HepG2 (cell line): ENCODE data around the gene PREX1. TPM values are rescaled to one million over a fixed set of nuclear protein-coding genes. Genes with fewer than 3 reads are reported as not detected.
A peak's percentile ranks its signal among the peaks of the same experiment; 100 is the strongest.

Experiments
- ATAC-seq: fragments of 200-7000 bp; cut with Tn5 transposase; 3 replicates; pipeline ENCODE4 v1.9.1; 2020; ENCODE audit warnings: mild to moderate bottlenecking, moderate library complexity
- BruUV-seq: library from RNA; stranded (reverse); fragments of 400-500 nt; replicated peaks from 2 replicates; lab custom pipeline; 2021; lab: Mats Ljungman, UMichigan
- CTCF ChIA-PET: fragments of 300-600 bp; formaldehyde crosslinking; extraction: SDS; loops from one replicate; lab custom pipeline; 2021; ENCODE audit warnings: low total read pairs, inconsistent platforms, low intra/inter-chr PET ratio; lab: Yijun Ruan, JAX
- POLR2A ChIA-PET: fragments of 350-600 bp; sonication (Branson Sonifier 250); formaldehyde crosslinking; loops from one replicate; lab custom pipeline; 2020; ENCODE audit warnings: antibody characterized with exemption, inconsistent platforms; lab: Yijun Ruan, JAX
- DNase-seq: peaks from one replicate; pipeline ENCODE4 v3.0.0-alpha.2; 2015; ENCODE audit warnings: low spot score
- FAIRE-seq: peaks from 3 replicates; lab custom pipeline; 2011; peaks lifted over from hg19 to GRCh38; lab: Jason Lieb, UNC
- H2AFZ ChIP-seq: one replicate; pipeline ENCODE4 v1.6.1; 2011; ENCODE audit warnings: low read length, inconsistent platforms
- H3K27ac ChIP-seq: fragments of 300-600 bp; 3 replicates; pipeline ENCODE4 v1.8.0; 2011; ENCODE audit warnings: mixed run types, mild to moderate bottlenecking, mixed read lengths, low read length, inconsistent platforms; ENCODE audit not compliant: insufficient read depth; ENCODE audit errors: extremely low read length
- H3K27me3 ChIP-seq, 2 experiments: fragments of 200-600 bp in 1 of 2; 2 replicates in 1 of 2; 3 replicates in 1 of 2; pipeline versions ENCODE4 v1.6.0 to v1.8.0; 2011; ENCODE audit warnings: low read length in 2 of 2, mild to moderate bottlenecking in 2 of 2, moderate library complexity in 2 of 2, inconsistent platforms in 1 of 2; ENCODE audit not compliant: insufficient read depth in 2 of 2, control insufficient read depth in 1 of 2
- H3K36me3 ChIP-seq, 2 experiments: fragments of 200-600 bp in 1 of 2; replicated peaks in 1 of 2; 2 replicates in 1 of 2; 3 replicates in 1 of 2; pipeline versions ENCODE4 v1.5.1 to v1.8.0; 2011; ENCODE audit warnings: low read length in 2 of 2, inconsistent platforms in 1 of 2; ENCODE audit not compliant: insufficient read depth in 2 of 2, control insufficient read depth in 1 of 2
- H3K4me1 ChIP-seq: 2 replicates; pipeline ENCODE4 v1.5.1; 2012; ENCODE audit warnings: low read length, inconsistent platforms; ENCODE audit not compliant: insufficient read depth
- H3K4me2 ChIP-seq: 2 replicates; pipeline ENCODE4 v1.6.0; 2011; ENCODE audit warnings: low read depth, low read length, inconsistent platforms
- H3K4me3 ChIP-seq, 3 experiments: fragments of 200-600 bp in 1 of 3; sonication (generic), shearing (Covaris generic) in 1 of 3; replicated peaks in 1 of 3; 2 replicates each; pipeline ENCODE4 v1.5.1; 2011 to 2016; ENCODE audit warnings: low read length in 3 of 3, inconsistent platforms in 2 of 3, low read depth in 2 of 3, mild to moderate bottlenecking in 2 of 3, control low read depth in 1 of 3, mixed read lengths in 1 of 3; ENCODE audit not compliant: insufficient read depth in 1 of 3
- H3K79me2 ChIP-seq: one replicate; pipeline ENCODE4 v1.6.1; 2011; ENCODE audit warnings: low read length, inconsistent platforms; ENCODE audit not compliant: insufficient read depth
- H3K9ac ChIP-seq: 2 replicates; pipeline ENCODE4 v1.6.0; 2011; ENCODE audit warnings: mild to moderate bottlenecking, low read depth, low read length, inconsistent platforms; ENCODE audit not compliant: insufficient read depth
- H3K9me3 ChIP-seq: 2 replicates; pipeline ENCODE4 v1.5.1; 2012; ENCODE audit warnings: mild to moderate bottlenecking, low read length
- H4K20me1 ChIP-seq: 2 replicates; pipeline ENCODE4 v1.6.0; 2011; ENCODE audit warnings: inconsistent platforms, mild to moderate bottlenecking, low read length, moderate library complexity; ENCODE audit not compliant: insufficient read depth
- GATAD2A ChIP-seq: IDR thresholded peaks from 2 replicates; pipeline ENCODE4 v1.6.1; 2016
- HDAC2 ChIP-seq: sonication (generic); formaldehyde crosslinking; IDR thresholded peaks from 2 replicates; pipeline ENCODE4 v1.4.0; 2020; ENCODE audit warnings: missing genetic modification reagents
- HNF4A ChIP-seq: sonication (generic); formaldehyde crosslinking; IDR thresholded peaks from 2 replicates; pipeline ENCODE4 v1.4.0; 2020; ENCODE audit warnings: missing genetic modification reagents
- KLF13 ChIP-seq: sonication (generic); formaldehyde crosslinking; IDR thresholded peaks from 2 replicates; pipeline ENCODE4 v1.4.0; 2020; ENCODE audit warnings: mild to moderate bottlenecking, missing genetic modification reagents
- NFATC3 ChIP-seq: sonication (generic); formaldehyde crosslinking; IDR thresholded peaks from 2 replicates; pipeline ENCODE4 v1.5.1; 2020; ENCODE audit warnings: mild to moderate bottlenecking, missing genetic modification reagents
- RFXAP ChIP-seq: sonication (generic); formaldehyde crosslinking; IDR thresholded peaks from 2 replicates; pipeline ENCODE4 v1.4.0; 2020; ENCODE audit warnings: missing genetic modification reagents, borderline replicate concordance
- SNAPC2 ChIP-seq: sonication (generic); formaldehyde crosslinking; IDR thresholded peaks from 2 replicates; pipeline ENCODE4 v1.8.1; 2022; ENCODE audit warnings: mild to moderate bottlenecking, missing genetic modification reagents
- TOE1 ChIP-seq: sonication (generic); formaldehyde crosslinking; IDR thresholded peaks from 2 replicates; pipeline ENCODE4 v1.4.0; 2020; ENCODE audit warnings: mild to moderate bottlenecking, missing genetic modification reagents
- ZNF225 ChIP-seq: sonication (generic); formaldehyde crosslinking; IDR thresholded peaks from 2 replicates; pipeline ENCODE4 v1.4.0; 2020; ENCODE audit warnings: mild to moderate bottlenecking, missing genetic modification reagents
- ZNF235 ChIP-seq: sonication (generic); formaldehyde crosslinking; IDR thresholded peaks from 2 replicates; pipeline ENCODE4 v1.8.1; 2023; ENCODE audit warnings: mild to moderate bottlenecking, missing genetic modification reagents, borderline replicate concordance
- ZNF629 ChIP-seq: sonication (generic); formaldehyde crosslinking; conservative IDR thresholded peaks from 2 replicates; pipeline ENCODE4 v1.5.0; 2020; ENCODE audit warnings: missing genetic modification reagents
- ZNF644 ChIP-seq: IDR thresholded peaks from 2 replicates; pipeline ENCODE4 v1.6.1; 2016; ENCODE audit warnings: low read depth
- ZNF747 ChIP-seq: sonication (generic); formaldehyde crosslinking; IDR thresholded peaks from 2 replicates; pipeline ENCODE4 v1.8.1; 2023; ENCODE audit warnings: missing genetic modification reagents, mild to moderate bottlenecking, borderline replicate concordance
- ZSCAN30 ChIP-seq: sonication (generic); formaldehyde crosslinking; IDR thresholded peaks from 2 replicates; pipeline ENCODE4 v1.5.0; 2020; ENCODE audit warnings: mild to moderate bottlenecking, missing genetic modification reagents
- WGBS: methylation state at CpG from one replicate; pipeline ENCODE4 v1.1.6; 2017; ENCODE audit warnings: low lambda C conversion rate; 5-methylcytosine and 5-hydroxymethylcytosine counted together
- in situ Hi-C: cut with HindIII; loops from 2 replicates; pipeline ENCODE4 v1.10.0; 2017; ENCODE audit warnings: low pct_unique_long_range_greater_than_20kb; ENCODE audit not compliant: extremely low pct_ligation_motif_present
- intact Hi-C: fragments of 100-400 bp; cut with micrococcal nuclease; formaldehyde crosslinking; loops from one replicate; pipeline ENCODE4 v1.10.0; 2022; ENCODE audit not compliant: unreplicated experiment
- polyA plus RNA-seq, 8 experiments: library from polyadenylated mRNA; depleted of rRNA in 3 of 8; stranded (reverse) in 7 of 8; unstranded in 1 of 8; fragments of >200 nt; fragmentation: Illumina TruSeq in 4 of 8; extraction: Trizol in 4 of 8; gene quantifications; 2 replicates each; pipeline versions ENCODE4 v1.2.1 to v1.2.3, GENCODE V29; 2011 to 2016; ENCODE audit warnings: low read depth in 4 of 8, missing spikeins in 1 of 8, mixed read lengths in 1 of 8; ENCODE audit not compliant: insufficient read depth in 1 of 8
- total RNA-seq, 5 experiments: library from RNA; depleted of rRNA; stranded (reverse); fragments of >200 nt; fragmentation: Illumina TruSeq; extraction: Trizol; gene quantifications; 2 replicates each; pipeline ENCODE4 v1.2.3, GENCODE V29; 2016; ENCODE audit warnings: low read depth in 1 of 5
- TF ChIP-seq, protein P1 (sequence below): sonication (generic); formaldehyde crosslinking; IDR thresholded peaks from 2 replicates; pipeline ENCODE4 v1.4.0; 2020; ENCODE audit warnings: missing genetic modification reagents
- TF ChIP-seq, protein P2 (sequence below): sonication (generic); formaldehyde crosslinking; IDR thresholded peaks from 2 replicates; pipeline ENCODE4 v1.5.0; 2020; ENCODE audit warnings: mild to moderate bottlenecking, missing genetic modification reagents
- TF ChIP-seq, protein P3 (sequence below): sonication (generic); formaldehyde crosslinking; IDR thresholded peaks from 2 replicates; pipeline ENCODE4 v1.4.0; 2020; ENCODE audit warnings: missing genetic modification reagents, borderline replicate concordance

Gene PREX1
- total and polyA plus RNA-seq, 2 of the 13 experiments (the other 11 are each of a cell fraction or from before 2014, with no cell fraction given) = 0.02 to 0.04 TPM

DNA sequence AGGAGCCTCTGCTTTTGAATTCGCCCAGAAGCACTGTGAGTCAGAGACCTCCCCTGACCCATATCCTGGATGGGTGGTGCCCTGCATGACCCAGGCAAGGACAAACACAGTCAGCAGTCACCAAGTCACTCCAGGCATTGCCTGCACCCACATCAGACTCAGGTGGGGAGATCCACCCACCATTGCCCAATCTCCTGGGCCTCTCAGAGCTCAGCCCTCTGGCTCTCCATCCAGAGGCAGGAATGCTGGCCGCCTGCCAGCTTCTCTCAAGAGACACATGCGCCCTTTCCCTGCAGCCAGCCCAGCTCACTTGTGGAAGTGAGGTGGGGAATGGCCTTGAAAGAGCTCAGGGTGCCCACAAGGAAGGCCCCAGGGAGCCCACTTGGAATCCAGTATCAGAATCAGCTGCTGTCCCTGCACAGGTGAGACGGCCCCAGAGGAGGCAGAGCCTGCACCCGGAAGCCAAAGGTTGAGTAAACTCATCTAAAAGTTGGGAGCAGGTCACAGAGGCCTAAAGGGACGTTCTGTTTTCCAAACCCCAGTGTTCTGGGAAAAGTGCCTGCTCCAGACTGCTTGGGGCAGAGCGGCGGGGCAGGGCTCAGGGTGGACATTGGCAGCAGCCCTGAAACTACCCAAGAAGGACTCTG is 129.8 kb downstream of the PREX1 start:
- Histone ChIP-seq H3K4me1 (peaks cover 23% of the 10 kb centered on the region), H3K79me2 (no peaks in the 10 kb centered on the region), H3K4me2 (peak overlapping the region; percentile 20; the same call in 1 of the 2 replicates), H3K4me3 (no peak overlapping the region), H3K27ac (no peak overlapping the region), H3K9me3 (no peaks in the 10 kb centered on the region), H4K20me1 (no peaks in the 10 kb centered on the region), H2AFZ (no peak overlapping the region), H3K36me3 (no peaks in the 10 kb centered on the region), H3K9ac (no peak overlapping the region), H3K27me3 (no peaks in the 10 kb centered on the region)
- DNase-seq = peak; percentile 87
- intact Hi-C loops (no loop called here), in situ Hi-C loops (no loop called here)
- FAIRE-seq = peak; percentile 90
- WGBS = 7% methylated on average over 7 of the region's 8 CpGs
- CTCF ChIA-PET = interaction anchor here (2.1 kb wide), 1 partner anchor 40 kb away, joined by 7 read pairs; no protein-coding TSS in a partner anchor
- peak; percentile 86 for ATAC-seq
- POLR2A ChIA-PET = interaction anchor here (0.9 kb wide), 1 partner anchor 29 kb away, joined by 3 read pairs; no protein-coding TSS in a partner anchor
- no TSS peak for BruUV-seq
- TF ChIP-seq ZNF644 (CRISPR knock-in tag) (peak; percentile 56; the same call in 1 of the 2 replicates), TOE1 (CRISPR knock-in tag) (no peak), ZSCAN30 (CRISPR knock-in tag) (no peak), SNAPC2 (CRISPR knock-in tag) (no peak), NFATC3 (no peak), RFXAP (CRISPR knock-in tag) (peak; percentile 37; the same call in 1 of the 2 replicates), ZNF225 (CRISPR knock-in tag) (0 out of 2 replicates have a peak, but pooled peaks have one; percentile 47), GATAD2A (peak; percentile 64), ZNF235 (CRISPR knock-in tag) (0 out of 2 replicates have a peak, but pooled peaks have one; percentile 53), ZNF747 (CRISPR knock-in tag) (no peak), HNF4A (CRISPR knock-in tag) (peak; percentile 17; the same call in 1 of the 2 replicates), HDAC2 (CRISPR knock-in tag) (peak; percentile 46; the same call in 1 of the 2 replicates), ZNF629 (CRISPR knock-in tag) (0 out of 2 replicates have a peak, but pooled peaks have one; percentile 11), KLF13 (CRISPR knock-in tag) (0 out of 2 replicates have a peak, but pooled peaks have one; percentile 57)
- TF ChIP-seq, protein P1, sequence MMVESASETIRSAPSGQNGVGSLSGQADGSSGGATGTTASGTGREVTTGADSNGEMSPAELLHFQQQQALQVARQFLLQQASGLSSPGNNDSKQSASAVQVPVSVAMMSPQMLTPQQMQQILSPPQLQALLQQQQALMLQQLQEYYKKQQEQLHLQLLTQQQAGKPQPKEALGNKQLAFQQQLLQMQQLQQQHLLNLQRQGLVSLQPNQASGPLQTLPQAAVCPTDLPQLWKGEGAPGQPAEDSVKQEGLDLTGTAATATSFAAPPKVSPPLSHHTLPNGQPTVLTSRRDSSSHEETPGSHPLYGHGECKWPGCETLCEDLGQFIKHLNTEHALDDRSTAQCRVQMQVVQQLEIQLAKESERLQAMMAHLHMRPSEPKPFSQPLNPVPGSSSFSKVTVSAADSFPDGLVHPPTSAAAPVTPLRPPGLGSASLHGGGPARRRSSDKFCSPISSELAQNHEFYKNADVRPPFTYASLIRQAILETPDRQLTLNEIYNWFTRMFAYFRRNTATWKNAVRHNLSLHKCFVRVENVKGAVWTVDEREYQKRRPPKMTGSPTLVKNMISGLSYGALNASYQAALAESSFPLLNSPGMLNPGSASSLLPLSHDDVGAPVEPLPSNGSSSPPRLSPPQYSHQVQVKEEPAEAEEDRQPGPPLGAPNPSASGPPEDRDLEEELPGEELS (CRISPR knock-in tag) = peak; percentile 32; the same call in 1 of the 2 replicates
- TF ChIP-seq, protein P2, sequence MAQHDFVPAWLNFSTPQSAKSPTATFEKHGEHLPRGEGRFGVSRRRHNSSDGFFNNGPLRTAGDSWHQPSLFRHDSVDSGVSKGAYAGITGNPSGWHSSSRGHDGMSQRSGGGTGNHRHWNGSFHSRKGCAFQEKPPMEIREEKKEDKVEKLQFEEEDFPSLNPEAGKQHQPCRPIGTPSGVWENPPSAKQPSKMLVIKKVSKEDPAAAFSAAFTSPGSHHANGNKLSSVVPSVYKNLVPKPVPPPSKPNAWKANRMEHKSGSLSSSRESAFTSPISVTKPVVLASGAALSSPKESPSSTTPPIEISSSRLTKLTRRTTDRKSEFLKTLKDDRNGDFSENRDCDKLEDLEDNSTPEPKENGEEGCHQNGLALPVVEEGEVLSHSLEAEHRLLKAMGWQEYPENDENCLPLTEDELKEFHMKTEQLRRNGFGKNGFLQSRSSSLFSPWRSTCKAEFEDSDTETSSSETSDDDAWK (CRISPR knock-in tag) = no peak
- TF ChIP-seq, protein P3, sequence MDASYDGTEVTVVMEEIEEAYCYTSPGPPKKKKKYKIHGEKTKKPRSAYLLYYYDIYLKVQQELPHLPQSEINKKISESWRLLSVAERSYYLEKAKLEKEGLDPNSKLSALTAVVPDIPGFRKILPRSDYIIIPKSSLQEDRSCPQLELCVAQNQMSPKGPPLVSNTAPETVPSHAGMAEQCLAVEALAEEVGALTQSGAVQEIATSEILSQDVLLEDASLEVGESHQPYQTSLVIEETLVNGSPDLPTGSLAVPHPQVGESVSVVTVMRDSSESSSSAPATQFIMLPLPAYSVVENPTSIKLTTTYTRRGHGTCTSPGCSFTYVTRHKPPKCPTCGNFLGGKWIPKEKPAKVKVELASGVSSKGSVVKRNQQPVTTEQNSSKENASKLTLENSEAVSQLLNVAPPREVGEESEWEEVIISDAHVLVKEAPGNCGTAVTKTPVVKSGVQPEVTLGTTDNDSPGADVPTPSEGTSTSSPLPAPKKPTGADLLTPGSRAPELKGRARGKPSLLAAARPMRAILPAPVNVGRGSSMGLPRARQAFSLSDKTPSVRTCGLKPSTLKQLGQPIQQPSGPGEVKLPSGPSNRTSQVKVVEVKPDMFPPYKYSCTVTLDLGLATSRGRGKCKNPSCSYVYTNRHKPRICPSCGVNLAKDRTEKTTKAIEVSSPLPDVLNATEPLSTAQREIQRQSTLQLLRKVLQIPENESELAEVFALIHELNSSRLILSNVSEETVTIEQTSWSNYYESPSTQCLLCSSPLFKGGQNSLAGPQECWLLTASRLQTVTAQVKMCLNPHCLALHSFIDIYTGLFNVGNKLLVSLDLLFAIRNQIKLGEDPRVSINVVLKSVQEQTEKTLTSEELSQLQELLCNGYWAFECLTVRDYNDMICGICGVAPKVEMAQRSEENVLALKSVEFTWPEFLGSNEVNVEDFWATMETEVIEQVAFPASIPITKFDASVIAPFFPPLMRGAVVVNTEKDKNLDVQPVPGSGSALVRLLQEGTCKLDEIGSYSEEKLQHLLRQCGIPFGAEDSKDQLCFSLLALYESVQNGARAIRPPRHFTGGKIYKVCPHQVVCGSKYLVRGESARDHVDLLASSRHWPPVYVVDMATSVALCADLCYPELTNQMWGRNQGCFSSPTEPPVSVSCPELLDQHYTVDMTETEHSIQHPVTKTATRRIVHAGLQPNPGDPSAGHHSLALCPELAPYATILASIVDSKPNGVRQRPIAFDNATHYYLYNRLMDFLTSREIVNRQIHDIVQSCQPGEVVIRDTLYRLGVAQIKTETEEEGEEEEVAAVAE = no peak
